CD1c-positive myeloid dendritic cell (primary cell): Measurements from ENCODE around the gene C3orf70.
"Not testable (repeated sequence)": the region's sequence is repeated elsewhere in the genome, so short reads cannot be mapped to it uniquely, and the experiment has no call there.

Experiments
- DNase-seq: peaks from one replicate; pipeline ENCODE4 v3.0.0-alpha.2; 2016; ENCODE audit errors: extremely low spot score

C3orf70 gene

GRCh38 chr3:185151101-185151963 is 1.5 kb downstream of the C3orf70 start:
- no peak for DNase-seq

DNA sequence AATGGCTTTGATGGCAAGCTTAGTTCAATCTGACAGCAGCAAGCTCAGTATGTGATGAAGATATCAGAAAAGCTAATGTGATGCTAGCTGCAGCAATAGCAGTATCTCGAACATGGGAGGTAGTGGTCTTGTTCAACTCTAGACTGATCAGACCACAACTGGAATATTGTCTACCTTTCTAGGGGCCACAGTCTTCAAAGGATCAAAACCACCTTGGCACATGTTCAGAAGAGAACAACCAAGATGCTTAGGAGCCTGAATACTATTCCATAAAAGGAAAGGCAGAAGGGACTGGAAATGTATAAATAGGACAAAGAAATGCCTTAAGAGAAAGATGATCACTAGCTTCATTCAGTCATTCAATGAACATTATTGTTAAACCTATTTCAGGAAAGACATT is 2.3 kb downstream of the C3orf70 start:
- DNase-seq = no peak

DNA sequence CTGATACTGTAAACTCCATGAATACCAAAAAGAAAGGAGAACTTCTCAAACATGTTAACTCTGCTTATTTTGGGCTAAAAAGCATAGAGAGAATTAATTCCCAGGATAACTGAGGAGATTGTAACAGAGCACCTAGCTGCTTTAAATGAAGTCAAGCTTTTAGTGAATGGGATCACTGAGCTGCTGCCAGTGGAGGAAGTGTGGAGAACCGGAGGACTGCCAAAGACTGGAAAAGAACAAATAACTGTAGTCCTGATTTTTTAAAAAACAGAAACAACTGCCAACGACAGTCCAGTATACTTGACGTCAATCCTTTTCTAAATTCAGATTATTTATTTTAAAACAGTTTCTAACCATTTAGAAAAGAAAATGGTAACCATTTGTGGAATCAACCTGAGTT is 3.3 kb downstream of the C3orf70 start:
- DNase-seq = no peak

DNA sequence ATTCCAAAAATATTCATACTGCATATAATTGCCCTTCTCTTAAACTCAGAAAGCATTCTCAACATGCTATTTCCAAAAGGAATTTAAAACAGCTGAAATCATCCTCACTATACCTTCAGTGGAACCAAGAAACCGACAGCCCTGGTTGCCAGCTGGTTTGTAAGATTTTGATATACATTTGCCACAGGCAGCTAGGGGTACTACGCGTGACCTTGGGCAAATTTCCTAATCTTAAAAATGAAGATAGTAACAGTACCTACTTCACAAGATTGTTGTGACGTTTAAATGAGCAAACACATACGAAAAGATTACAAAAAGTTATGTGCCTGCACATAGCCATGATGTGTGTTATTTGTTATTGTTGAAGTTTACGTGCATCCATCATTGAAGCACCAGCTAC is 7.3 kb downstream of the C3orf70 start:
- no peak for DNase-seq

DNA sequence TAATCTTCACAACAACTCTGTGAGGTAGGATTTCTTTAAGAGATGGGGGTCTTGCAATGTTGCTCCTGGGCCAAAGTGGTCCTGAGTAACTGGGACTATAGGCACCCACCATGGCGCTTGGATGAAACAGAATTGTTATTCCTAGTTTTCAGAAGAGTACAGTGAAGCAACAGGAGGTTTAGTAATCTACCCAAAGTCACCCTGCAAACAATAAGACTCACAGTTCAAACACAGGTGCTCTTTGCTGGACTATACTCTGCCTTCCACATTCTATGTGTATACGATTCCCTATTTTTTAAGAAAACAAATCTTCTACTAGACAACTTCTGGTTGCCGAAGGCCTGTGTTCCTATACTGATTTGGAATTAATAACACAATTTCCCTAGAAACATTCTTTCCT is 8.1 kb downstream of the C3orf70 start:
- no peak for DNase-seq

DNA sequence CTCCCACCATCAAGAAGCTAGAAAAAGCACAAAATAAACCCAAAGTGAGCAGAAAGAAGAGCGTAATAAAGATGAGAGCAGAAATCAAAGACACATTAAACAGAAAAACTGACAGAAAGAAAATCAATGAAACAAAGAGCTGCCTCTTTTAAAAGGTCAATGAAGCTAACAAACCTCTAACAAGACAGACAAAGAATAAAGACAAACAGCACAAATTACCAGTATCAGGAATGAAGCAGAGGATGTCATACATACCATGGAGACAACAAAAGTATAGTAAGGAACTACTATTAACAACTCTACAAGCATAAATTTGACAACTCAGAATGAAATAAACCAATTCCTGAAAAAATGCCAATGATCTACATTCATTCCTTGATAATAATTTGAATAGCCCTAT is 15.0 kb downstream of the C3orf70 start:
- DNase-seq = no peak

DNA sequence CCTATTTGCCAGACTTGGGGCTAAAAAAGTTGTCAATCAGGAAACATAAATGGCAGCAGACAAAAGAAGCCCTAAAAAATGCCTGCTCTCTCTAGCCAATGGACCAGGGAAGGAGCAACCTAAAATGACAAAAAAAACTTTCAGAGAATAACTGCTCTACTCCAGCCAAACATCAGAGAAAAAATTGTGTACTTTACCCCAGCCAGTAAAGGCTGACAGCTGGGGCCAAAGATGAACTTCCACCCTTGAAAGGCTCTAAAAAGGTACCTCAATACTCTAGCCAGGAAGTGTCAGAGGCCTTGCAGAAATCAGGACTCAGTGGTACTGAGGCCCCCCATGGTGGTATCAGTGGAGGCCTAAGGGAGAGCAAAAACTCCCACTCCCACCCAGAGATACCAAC is 18.4 kb downstream of the C3orf70 start:
- no peak for DNase-seq

- no peak for DNase-seq
Measured at GRCh38 chr3:185131602-185132256, 21.1 kb downstream of the C3orf70 start.

DNA sequence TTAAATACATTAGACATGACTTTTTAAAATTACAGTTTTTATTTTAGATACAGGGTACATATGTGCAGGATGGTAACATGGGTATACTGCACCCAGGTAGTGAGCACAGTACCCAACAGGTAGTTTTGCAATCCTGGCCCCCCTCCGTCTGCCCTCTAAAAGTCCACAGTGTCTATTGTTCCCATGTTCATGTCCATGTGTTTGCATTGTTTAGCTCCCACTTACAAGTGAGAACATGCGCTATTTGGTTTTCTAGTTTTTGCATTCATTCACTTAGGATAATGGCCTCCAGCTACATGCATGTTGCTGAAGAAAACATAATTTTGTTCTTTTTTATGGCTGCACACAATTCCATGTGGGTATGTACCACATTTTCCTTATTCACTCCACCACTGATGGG is 23.8 kb downstream of the C3orf70 start:
- DNase-seq = no peak

DNA sequence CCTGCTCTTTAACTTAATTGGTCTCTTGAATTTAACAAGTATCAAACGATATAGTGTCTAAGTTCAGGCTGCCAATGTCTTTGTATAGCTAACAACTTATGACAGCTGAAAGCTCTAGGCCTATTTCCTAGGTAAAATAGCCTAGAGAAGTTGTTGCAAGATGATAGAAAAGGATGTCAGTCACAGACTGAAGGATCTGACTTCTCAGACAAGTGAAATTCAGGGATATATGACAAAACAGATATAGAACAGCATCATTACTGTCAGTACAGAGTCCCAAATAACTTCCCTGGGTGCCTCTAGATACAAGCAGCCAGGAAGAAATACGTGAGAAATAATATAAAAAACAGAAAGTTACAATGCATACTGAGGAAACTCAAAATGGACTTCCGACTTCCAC is 26.7 kb downstream of the C3orf70 start:
- DNase-seq = no peak

GRCh38 chr3:185120126-185120525 is 32.7 kb downstream of the C3orf70 start:
- DNase-seq = no peak

DNA sequence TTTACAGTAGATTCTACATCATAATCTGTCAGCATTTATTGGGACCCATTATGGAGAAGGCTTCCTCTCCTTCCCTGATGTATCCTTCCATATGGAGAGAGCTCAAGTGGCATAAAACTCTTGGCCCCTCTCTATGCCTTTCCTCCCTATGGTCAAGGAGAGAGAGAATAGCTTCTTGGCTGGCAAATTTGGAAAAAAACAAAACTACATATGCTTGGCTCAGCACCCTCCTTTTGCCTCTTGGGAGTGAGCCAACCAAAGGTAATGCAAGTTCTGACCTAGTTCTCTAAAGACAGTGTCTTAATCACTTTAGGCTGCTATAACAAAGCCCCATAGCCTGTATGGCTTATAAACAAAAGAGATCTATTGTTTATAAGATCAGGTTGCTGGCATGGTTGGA is 37.5 kb downstream of the C3orf70 start:
- DNase-seq = no peak

GRCh38 chr3:185114756-185115155 is 38.1 kb downstream of the C3orf70 start:
- no peak for DNase-seq

DNA sequence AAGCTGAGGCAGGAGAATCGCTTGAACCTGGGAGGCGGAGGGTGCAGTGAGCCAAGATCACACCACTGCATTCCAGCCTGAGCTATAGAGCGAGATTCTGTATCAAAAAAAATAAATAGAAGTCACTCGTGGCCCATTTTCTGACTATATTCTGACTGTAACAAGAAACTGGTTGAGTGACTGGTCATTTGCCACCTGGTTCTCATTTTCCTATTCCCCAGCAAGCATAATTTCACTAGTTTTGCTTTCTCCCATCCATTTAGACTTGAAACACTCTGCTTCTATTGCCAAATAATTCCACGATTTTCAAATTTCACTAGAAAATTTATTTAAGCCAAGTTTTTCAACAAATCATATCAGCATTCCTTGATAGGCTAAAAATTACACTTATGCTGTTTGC is 40.7 kb downstream of the C3orf70 start:
- no peak for DNase-seq

GRCh38 chr3:185109012-185109411 is 43.8 kb downstream of the C3orf70 start:
- not testable (repeated sequence) for DNase-seq

DNA sequence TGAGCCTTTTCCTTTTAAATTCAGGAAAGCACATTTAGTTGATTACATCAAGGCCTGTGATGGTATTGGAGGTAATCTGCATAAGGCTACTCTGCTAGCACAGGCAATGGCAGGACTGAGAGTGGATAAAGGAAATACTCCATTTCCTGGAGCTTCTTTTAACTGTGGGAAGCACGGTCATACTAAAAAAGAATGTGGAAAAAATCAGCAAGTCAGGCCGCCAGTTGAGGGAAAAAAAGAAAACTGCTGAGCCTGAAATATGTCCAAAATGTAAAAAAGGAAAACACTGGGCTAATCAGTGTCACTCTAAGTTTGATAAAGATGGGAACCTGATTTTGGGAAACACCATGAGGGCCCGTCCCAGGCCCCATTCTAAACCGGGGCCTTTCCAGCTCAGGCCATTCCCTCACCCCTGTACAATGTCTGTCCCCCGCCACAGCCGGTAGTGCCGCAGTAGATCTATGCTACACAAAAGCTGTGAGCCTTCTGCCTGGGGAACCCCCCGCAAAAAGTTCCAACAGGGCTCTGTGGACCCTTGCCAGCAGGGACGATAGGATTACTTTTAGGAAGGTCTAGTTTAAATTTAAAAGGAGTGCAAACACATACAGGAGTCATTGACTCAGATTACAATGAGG is 46.5 kb downstream of the C3orf70 start:
- DNase-seq = not testable (repeated sequence)

DNA sequence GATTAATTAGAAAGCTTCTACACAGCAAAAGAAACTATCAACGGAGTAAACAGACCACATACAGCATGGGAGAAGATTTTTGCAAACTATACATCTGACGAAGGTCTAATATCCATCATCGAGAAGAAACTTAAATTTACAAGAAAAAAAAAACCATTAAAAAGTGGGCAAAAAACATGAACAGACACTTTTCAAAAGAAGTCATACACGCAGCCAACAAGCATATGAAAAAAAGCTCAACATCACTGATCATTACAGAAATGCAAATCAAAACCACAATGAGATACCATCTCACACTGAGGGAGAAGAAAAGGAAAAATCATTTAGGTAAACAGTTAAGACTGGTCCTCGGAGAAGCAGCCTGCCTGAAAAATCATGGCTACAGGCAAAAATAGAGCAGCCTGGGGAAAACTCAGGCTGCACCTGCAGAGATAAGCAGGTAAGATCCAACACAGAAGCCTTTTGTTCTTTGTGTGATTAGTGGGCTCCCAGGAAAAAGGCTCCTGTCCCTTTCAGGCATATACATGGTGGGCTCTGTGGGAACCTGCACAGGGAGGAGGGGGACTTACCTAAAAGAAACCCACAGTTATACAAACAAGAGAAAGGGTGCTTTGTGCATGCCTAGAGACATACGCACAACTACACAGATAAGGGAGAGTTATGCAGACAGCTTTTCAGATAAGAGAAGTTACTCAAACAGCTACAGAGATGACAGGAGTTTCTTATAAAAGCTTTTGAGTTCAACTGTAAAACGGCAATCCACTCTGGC is 49.3 kb downstream of the C3orf70 start:
- DNase-seq = no peak

GRCh38 chr3:185094697-185095096 is 58.2 kb downstream of the C3orf70 start:
- no peak for DNase-seq

DNA sequence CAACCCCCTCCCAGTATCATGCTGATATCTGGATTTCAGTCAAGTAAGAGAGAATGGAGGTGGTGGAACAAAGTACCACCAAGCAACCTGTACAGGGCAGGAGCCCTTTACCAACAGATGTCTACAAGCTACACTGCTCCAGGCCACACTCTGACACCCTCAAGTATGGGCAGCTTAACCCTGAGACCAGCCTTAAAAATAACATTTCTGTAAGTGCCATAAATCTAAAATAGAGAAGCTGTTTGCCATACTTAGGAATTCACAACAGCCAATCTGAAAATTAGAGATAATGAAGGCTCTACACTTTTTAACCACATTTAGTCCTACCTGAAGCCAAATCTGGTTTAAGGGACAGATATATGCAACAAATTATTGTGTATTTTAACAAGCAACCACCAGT is 59.7 kb downstream of the C3orf70 start:
- no peak for DNase-seq

DNA sequence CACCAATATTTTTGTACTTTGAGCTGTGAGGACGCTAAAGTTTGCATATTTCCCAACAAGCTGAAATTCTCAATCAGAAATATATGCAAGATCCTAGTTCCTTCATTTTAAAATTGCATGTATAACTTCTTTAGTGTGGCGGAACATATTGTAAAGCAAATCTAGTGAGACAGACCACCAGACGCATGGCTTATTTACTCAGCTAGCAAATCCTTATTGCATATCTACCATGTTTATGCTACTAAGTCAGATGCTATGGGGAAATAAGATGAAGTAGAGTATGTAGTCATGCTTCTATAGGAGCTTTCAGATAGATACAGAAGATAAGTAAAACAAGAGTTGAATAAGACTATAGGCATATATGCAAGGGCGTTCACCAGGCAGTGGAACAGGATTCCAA is 62.0 kb downstream of the C3orf70 start:
- DNase-seq = no peak

DNA sequence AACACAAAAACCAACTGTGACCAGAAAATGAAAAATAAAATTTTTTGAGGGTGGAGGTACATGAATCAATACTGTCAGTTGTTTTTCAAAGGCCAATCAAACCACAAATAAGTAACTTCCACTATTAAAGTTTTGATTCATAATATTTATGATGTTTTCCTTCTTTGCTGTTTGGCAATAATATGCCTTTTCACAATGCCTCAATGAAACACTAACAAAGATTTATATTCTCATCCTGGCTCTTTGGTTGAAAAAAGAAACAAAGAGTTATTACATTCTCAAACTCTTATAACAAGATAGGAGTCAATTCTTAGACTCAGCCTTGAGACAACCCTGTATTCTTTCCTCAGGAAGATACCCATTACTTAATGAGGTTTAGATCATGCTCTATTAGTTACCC is 63.1 kb downstream of the C3orf70 start:
- DNase-seq = no peak

- no peak for DNase-seq
Measured at GRCh38 chr3:185089343-185089742, 63.5 kb downstream of the C3orf70 start.
